ENCODE measurements around the gene NPLOC4. TPM values are rescaled to one million over a fixed set of nuclear protein-coding genes. Genes with fewer than 3 reads are reported as not detected.

NPLOC4 gene
- total and polyA plus RNA-seq, 9 of the 15 experiments (the other 6 are each of a cell fraction or from before 2014, with no cell fraction given) = 1.5 to 116 (median 64.5) TPM

DNA sequence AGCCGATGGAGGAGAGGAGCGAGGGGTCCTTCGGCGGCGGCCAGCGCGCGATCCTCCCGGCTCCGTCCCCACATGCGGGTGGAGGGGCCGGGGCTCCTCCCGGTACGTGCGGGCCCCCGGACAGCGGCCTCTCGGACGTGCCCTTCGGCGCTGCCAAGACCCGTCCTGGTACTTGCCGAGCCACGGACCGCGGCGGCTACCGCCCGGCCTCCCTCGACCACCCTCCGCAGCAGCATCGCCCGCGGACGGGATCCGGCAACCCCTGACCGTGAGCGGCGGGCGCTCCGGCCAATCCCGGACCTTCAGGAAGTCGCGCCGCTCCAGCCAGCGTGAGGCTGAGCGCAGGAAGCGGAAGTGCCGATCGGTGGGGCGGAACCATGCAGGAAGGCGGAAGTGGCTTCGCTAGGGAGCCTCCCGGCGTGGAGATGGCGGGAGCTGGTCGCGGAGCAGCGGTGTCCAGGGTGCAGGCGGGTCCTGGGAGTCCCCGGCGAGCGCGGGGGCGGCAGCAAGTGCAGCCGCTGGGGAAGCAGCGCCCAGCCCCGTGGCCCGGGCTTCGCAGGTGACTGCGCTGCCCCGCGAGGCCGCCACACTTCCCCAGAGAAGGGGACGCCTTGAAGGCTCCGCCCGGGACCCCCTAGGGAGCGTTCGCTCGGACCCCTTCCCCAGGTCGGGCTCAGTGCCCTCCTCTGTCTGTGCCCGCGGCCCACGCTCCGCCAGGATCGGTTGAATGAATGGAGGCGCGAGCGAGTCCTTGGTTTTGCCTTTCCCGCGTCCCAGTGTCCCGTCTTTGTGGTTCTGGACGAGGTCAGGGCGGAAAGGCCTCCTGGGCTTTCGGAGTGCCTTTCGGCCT is 29.7 kb upstream of the NPLOC4 start, which contains the start of the genes CCDC137 and OXLD1 (continued):
- TF ChIP-seq MYNN (IDR thresholded peaks at IDR 0.05) (no peak), MYNN (CRISPR knock-in tag; IDR thresholded peaks at IDR 0.05) (no peak), DPF2 (IDR thresholded peaks at IDR 0.05) (no peak), BDP1 (IDR thresholded peaks at IDR 0.05; ENCODE audit: insufficient read depth, insufficient read length) (no peak), CBFA2T3 (IDR thresholded peaks at IDR 0.05) (no peak), MCM2 (IDR thresholded peaks at IDR 0.05; ENCODE audit: low read depth) (no peak), EZH2 (IDR thresholded peaks at IDR 0.05; ENCODE audit: borderline replicate concordance, low read depth, low read length) (no peak), DNMT1 (IDR thresholded peaks at IDR 0.05) (no peak), EGR1 (conservative IDR thresholded peaks at IDR 0.05) (peak; percentile 90), ARNT (IDR thresholded peaks at IDR 0.05) (no peak), BACH1 (tag; IDR thresholded peaks at IDR 0.05) (no peak), MAZ (CRISPR knock-in tag; conservative IDR thresholded peaks at IDR 0.05 in 1 of 2, IDR thresholded peaks at IDR 0.05 in 1 of 2) (peak; percentile 56 to 73; a peak in 3 of 4 replicates), KDM2B (CRISPR knock-in tag; IDR thresholded peaks at IDR 0.05) (peak; percentile 55; the same call in 1 of the 2 replicates), CEBPB (tag; IDR thresholded peaks at IDR 0.05) (no peak), SMARCA5 (IDR thresholded peaks at IDR 0.05) (no peak), ZNF165 (CRISPR knock-in tag; IDR thresholded peaks at IDR 0.05; ENCODE audit: borderline replicate concordance) (no peak), SNRNP70 (optimal IDR thresholded peaks at IDR 0.05; ENCODE audit: low read depth, low read length) (no peak), ZNF717 (CRISPR knock-in tag; IDR thresholded peaks at IDR 0.05) (no peak), MYC (IDR thresholded peaks at IDR 0.05; ENCODE audit: low read depth, low read length) (peak; percentile 81; the same call in 1 of the 2 replicates), MYC (CRISPR knock-in tag; IDR thresholded peaks at IDR 0.05; ENCODE audit: borderline replicate concordance, low read depth) (no peak), ZNF133 (CRISPR knock-in tag; IDR thresholded peaks at IDR 0.05) (no peak)
- TF ChIP-seq, protein P1, sequence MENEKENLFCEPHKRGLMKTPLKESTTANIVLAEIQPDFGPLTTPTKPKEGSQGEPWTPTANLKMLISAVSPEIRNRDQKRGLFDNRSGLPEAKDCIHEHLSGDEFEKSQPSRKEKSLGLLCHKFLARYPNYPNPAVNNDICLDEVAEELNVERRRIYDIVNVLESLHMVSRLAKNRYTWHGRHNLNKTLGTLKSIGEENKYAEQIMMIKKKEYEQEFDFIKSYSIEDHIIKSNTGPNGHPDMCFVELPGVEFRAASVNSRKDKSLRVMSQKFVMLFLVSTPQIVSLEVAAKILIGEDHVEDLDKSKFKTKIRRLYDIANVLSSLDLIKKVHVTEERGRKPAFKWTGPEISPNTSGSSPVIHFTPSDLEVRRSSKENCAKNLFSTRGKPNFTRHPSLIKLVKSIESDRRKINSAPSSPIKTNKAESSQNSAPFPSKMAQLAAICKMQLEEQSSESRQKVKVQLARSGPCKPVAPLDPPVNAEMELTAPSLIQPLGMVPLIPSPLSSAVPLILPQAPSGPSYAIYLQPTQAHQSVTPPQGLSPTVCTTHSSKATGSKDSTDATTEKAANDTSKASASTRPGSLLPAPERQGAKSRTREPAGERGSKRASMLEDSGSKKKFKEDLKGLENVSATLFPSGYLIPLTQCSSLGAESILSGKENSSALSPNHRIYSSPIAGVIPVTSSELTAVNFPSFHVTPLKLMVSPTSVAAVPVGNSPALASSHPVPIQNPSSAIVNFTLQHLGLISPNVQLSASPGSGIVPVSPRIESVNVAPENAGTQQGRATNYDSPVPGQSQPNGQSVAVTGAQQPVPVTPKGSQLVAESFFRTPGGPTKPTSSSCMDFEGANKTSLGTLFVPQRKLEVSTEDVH (IDR thresholded peaks at IDR 0.05; ENCODE audit: low read depth, partially characterized antibody) = peak; percentile 99
- TF ChIP-seq, protein P2, sequence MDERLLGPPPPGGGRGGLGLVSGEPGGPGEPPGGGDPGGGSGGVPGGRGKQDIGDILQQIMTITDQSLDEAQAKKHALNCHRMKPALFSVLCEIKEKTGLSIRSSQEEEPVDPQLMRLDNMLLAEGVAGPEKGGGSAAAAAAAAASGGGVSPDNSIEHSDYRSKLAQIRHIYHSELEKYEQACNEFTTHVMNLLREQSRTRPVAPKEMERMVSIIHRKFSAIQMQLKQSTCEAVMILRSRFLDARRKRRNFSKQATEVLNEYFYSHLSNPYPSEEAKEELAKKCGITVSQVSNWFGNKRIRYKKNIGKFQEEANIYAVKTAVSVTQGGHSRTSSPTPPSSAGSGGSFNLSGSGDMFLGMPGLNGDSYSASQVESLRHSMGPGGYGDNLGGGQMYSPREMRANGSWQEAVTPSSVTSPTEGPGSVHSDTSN (CRISPR knock-in tag; IDR thresholded peaks at IDR 0.05; ENCODE audit: low read depth) = peak; percentile 99
- TF ChIP-seq, protein P2 (tag; conservative IDR thresholded peaks at IDR 0.05; ENCODE audit: low read depth) = peak; percentile 97
- TF ChIP-seq, protein P3, sequence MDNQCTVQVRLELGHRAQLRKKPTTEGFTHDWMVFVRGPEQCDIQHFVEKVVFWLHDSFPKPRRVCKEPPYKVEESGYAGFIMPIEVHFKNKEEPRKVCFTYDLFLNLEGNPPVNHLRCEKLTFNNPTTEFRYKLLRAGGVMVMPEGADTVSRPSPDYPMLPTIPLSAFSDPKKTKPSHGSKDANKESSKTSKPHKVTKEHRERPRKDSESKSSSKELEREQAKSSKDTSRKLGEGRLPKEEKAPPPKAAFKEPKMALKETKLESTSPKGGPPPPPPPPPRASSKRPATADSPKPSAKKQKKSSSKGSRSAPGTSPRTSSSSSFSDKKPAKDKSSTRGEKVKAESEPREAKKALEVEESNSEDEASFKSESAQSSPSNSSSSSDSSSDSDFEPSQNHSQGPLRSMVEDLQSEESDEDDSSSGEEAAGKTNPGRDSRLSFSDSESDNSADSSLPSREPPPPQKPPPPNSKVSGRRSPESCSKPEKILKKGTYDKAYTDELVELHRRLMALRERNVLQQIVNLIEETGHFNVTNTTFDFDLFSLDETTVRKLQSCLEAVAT (IDR thresholded peaks at IDR 0.05) = 0 out of 4 replicates have a peak, but pooled peaks of 1 of the 2 experiments have one; percentile 6

Measured in K562 (cell line).